Panc1 (cell line): ENCODE results near the gene C19orf12. TPM values are rescaled to one million over a fixed set of nuclear protein-coding genes. Genes with fewer than 3 reads are reported as not detected.

Experiments
- ATAC-seq: fragments of 200-7000 bp; cut with Tn5 transposase; 2 replicates; pipeline ENCODE4 v1.9.1; 2020; ENCODE audit warnings: mild to moderate bottlenecking, moderate library complexity
- BruUV-seq: library from RNA; stranded (reverse); fragments of 400-500 nt; replicated peaks from 2 replicates; lab custom pipeline; 2021; lab: Mats Ljungman, UMichigan
- CTCF ChIA-PET: fragments of 300-600 bp; sonication (Branson Sonifier 250); formaldehyde crosslinking; loops from one replicate; lab custom pipeline; 2022; ENCODE audit warnings: antibody characterized with exemption; lab: Charles Lee
- POLR2A ChIA-PET: fragments of 300-600 bp; sonication (Branson Sonifier 250); formaldehyde crosslinking; loops from one replicate; lab custom pipeline; 2022; ENCODE audit warnings: antibody characterized with exemption; lab: Charles Lee
- DNase-seq: peaks from one replicate; pipeline ENCODE4 v3.0.0-alpha.2; 2010; ENCODE audit warnings: low read depth, low spot score
- H3K27ac ChIP-seq: 2 replicates; pipeline ENCODE4 v1.5.1; 2011; ENCODE audit warnings: mild to moderate bottlenecking, low read length, inconsistent platforms
- H3K27me3 ChIP-seq: fragments of 200-500 bp; sonication (Bioruptor generic); 2 replicates; pipeline ENCODE4 v1.6.0; 2014; ENCODE audit warnings: low read length, inconsistent platforms; ENCODE audit not compliant: control insufficient read depth, insufficient read depth
- H3K36me3 ChIP-seq: fragments of 200-500 bp; sonication (Bioruptor generic); 2 replicates; pipeline ENCODE4 v1.5.1; 2014; ENCODE audit warnings: inconsistent platforms, mild to moderate bottlenecking, low read length, moderate library complexity; ENCODE audit not compliant: control insufficient read depth, insufficient read depth
- H3K4me1 ChIP-seq: 2 replicates; pipeline ENCODE4 v1.5.1; 2011; ENCODE audit warnings: inconsistent platforms, mild to moderate bottlenecking, low read length, moderate library complexity; ENCODE audit not compliant: control insufficient read depth, insufficient read depth
- H3K4me3 ChIP-seq, 2 experiments: 2 replicates each; pipeline ENCODE4 v1.5.1; 2011 to 2012; ENCODE audit warnings: low read depth in 2 of 2, low read length in 2 of 2, mild to moderate bottlenecking in 2 of 2, inconsistent platforms in 1 of 2, moderate library complexity in 1 of 2
- H3K9me3 ChIP-seq: fragments of 200-500 bp; sonication (Bioruptor generic); 2 replicates; pipeline ENCODE4 v1.5.1; 2014; ENCODE audit warnings: low read depth, mild to moderate bottlenecking, inconsistent platforms, low read length, moderate library complexity; ENCODE audit not compliant: control insufficient read depth, insufficient read depth
- POLR2AphosphoS5 ChIP-seq: IDR thresholded peaks from 2 replicates; pipeline ENCODE4 v1.6.1; 2012; ENCODE audit warnings: mild to moderate bottlenecking, low read depth, low read length, moderate library complexity
- REST ChIP-seq, 2 experiments: IDR thresholded peaks; 2 replicates each; pipeline ENCODE4 v1.6.1; 2011 to 2012; ENCODE audit warnings: low read depth in 2 of 2, control low read depth in 1 of 2, low read length in 1 of 2, mild to moderate bottlenecking in 1 of 2, moderate library complexity in 1 of 2; ENCODE audit not compliant: insufficient read depth in 1 of 2
- SIN3A ChIP-seq: IDR thresholded peaks from 2 replicates; pipeline ENCODE4 v1.6.1; 2012; ENCODE audit warnings: low read depth, mild to moderate bottlenecking, low read length, moderate library complexity, borderline replicate concordance; ENCODE audit not compliant: insufficient read depth
- TCF7L2 ChIP-seq: IDR thresholded peaks from 2 replicates; pipeline ENCODE4 v1.6.1; 2011; ENCODE audit warnings: mild to moderate bottlenecking, low read depth, low read length, inconsistent platforms
- in situ Hi-C: cut with HindIII; loops from 2 replicates; pipeline ENCODE4 v1.10.0; 2016; ENCODE audit warnings: low sequenced_read_pairs, low pct_unique_long_range_greater_than_20kb
- intact Hi-C: fragments of 100-400 bp; cut with micrococcal nuclease; formaldehyde crosslinking; loops from one replicate; pipeline ENCODE4 v1.10.0; 2022; ENCODE audit not compliant: unreplicated experiment
- total RNA-seq: library from RNA; stranded (reverse); gene quantifications from one replicate; pipeline ENCODE4 v1.2.1, GENCODE V29; 2021; ENCODE audit not compliant: unreplicated experiment
- TF ChIP-seq, protein P1 (sequence below): fragments of 450-650 bp; IDR thresholded peaks from 2 replicates; pipeline ENCODE4 v1.5.1; 2017; ENCODE audit warnings: mild to moderate bottlenecking

Gene C19orf12
- total RNA-seq, 1 experiment from 2014 or later: 43.4 TPM

- H3K4me3 ChIP-seq: no peak overlapping the region
- DNase-seq: no peak
- in situ Hi-C loops: no loop called here
- intact Hi-C loops: no loop called here
- H3K4me1 ChIP-seq: no peaks in the 10 kb centered on the region
- no TSS peak for BruUV-seq
- TF ChIP-seq, protein P1, sequence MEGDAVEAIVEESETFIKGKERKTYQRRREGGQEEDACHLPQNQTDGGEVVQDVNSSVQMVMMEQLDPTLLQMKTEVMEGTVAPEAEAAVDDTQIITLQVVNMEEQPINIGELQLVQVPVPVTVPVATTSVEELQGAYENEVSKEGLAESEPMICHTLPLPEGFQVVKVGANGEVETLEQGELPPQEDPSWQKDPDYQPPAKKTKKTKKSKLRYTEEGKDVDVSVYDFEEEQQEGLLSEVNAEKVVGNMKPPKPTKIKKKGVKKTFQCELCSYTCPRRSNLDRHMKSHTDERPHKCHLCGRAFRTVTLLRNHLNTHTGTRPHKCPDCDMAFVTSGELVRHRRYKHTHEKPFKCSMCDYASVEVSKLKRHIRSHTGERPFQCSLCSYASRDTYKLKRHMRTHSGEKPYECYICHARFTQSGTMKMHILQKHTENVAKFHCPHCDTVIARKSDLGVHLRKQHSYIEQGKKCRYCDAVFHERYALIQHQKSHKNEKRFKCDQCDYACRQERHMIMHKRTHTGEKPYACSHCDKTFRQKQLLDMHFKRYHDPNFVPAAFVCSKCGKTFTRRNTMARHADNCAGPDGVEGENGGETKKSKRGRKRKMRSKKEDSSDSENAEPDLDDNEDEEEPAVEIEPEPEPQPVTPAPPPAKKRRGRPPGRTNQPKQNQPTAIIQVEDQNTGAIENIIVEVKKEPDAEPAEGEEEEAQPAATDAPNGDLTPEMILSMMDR: no peak; the same call in 1 of the 2 replicates
- TF ChIP-seq SIN3A (no peak), TCF7L2 (no peak), REST (IDR thresholded peaks at IDR 0.05; ENCODE audit: insufficient read depth in 1 of 2, low read depth in 2 of 2, low read length in 1 of 2) (no peak), POLR2AphosphoS5 (no peak)
- peaks cover 4% of the 10 kb centered on the region for H3K27me3 ChIP-seq
- no peak overlapping the region for H3K27ac ChIP-seq
- no peaks in the 10 kb centered on the region for H3K36me3 ChIP-seq
- CTCF ChIA-PET: no interaction called here
- ATAC-seq: peak; percentile 82; the same call in 1 of the 2 replicates
- no peaks in the 10 kb centered on the region for H3K9me3 ChIP-seq
- POLR2A ChIA-PET: no interaction called here
These were observed 30.2 kb upstream of the C19orf12 start for GRCh38 chr19:29745253-29745652.

DNA sequence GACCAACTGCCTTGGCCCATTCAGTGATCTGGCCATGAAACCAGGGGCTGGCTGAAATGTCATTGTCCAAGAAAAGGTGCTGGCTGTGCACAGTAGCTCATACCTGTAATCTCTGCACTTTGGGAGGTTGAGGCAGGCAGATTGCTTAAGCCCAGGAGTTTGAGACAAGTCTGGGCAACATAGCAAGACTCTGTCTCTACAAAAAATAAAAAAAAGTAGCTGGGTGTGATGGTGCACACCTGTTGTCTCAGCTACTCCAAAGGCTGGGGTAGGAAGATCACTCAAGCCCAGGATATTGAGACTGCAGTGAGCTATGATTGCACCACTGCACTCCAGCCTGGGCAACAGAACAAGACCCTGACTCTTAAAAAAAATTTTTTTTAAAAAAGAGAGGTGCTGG, 28.6 kb upstream of the C19orf12 start:
- intact Hi-C loops: no loop called here
- in situ Hi-C loops: no loop called here

More for the DNA sequence above, 28.6 kb upstream of the C19orf12 start:
- DNase-seq (no peak), ATAC-seq (no peak)
- BruUV-seq: no TSS peak
- ChIA-PET CTCF (no interaction called here), POLR2A (no interaction called here)
- Histone ChIP-seq H3K27ac (no peak overlapping the region), H3K4me3 (no peak overlapping the region), H3K36me3 (no peaks in the 10 kb centered on the region), H3K9me3 (no peaks in the 10 kb centered on the region), H3K4me1 (no peaks in the 10 kb centered on the region), H3K27me3 (no peaks in the 10 kb centered on the region)
- TF ChIP-seq POLR2AphosphoS5 (no peak), REST (IDR thresholded peaks at IDR 0.05; ENCODE audit: insufficient read depth in 1 of 2, low read depth in 2 of 2, low read length in 1 of 2) (no peak), TCF7L2 (no peak), SIN3A (no peak)
- TF ChIP-seq, protein P1: no peak
